GM18909 (cell line): ENCODE results near the gene DNAAF8.
A peak's percentile ranks its signal among the peaks of the same experiment; 100 is the strongest.

Experiments
- ATAC-seq: cut with Tn5 transposase; IDR thresholded peaks from one replicate; pipeline ENCODE4 v1.9.1; 2021; ENCODE audit warnings: mild to moderate bottlenecking; ENCODE audit not compliant: unreplicated experiment, poor library complexity

DNAAF8 gene

DNA sequence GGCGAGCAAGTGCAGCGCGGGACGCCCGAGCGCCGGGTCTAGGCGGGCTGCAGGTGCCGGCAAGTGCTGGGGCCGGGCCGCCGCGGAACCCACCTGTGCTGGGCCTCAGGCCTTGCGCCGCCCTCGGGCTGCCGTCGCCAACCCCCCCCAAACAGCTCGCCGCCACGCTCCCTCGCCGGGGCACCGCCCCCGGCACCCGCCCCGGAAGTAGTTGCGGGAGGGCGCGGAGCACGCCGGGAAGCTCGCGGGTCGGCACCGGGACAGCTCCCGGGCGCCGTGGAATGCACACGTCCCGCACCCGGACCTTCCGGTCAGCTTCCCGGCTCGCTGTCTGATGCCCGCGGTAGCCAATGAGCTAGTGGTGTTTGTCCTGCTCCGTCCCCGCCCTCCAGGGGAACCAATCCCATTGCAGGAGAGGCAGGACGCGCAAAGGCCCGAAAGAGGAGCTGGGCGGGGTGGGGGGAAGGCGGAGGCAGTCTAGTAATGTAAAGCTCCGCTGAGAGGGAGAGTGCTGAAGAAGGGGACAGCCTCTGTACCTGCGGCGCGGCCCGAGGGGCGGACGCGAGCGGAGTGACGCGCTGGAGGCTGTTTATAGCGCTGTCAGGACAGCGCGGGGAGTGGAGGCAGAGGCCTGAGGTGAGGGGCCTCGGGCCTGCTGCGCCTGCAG is at the start of gene DNAAF8, which contains the start of gene ANKS3:
DNAAF8 (plus strand) TSS at position 475 of the 667 bp plus-strand sequence. CDS start 1,978 bp downstream, outside the sequence.
ANKS3 (minus strand) TSS at position 209 of the 667 bp plus-strand sequence. CDS start 4,122 bp downstream, outside the sequence.
- peak; percentile 78 for ATAC-seq

DNA sequence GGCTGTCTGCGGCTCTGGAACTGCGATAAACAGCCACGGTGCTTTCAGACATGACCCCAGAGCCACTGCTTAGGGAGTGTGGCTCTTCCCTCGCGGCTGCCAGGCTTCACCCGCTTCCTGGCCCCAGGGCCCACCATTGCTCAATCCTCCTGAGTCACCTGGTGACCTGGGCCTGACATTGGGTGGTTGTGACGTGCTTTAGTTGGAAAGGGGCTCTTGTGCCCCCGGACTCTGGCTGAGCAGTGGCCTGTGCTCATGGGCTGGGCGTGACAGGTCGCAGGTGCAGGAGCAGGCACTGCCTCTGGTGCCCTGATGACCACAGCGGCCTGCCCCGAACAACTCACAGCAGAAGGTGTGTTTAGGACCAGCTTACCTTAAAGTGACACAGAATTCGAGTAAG is 49.6 kb upstream of the DNAAF8 start:
- ATAC-seq: no peak

DNA sequence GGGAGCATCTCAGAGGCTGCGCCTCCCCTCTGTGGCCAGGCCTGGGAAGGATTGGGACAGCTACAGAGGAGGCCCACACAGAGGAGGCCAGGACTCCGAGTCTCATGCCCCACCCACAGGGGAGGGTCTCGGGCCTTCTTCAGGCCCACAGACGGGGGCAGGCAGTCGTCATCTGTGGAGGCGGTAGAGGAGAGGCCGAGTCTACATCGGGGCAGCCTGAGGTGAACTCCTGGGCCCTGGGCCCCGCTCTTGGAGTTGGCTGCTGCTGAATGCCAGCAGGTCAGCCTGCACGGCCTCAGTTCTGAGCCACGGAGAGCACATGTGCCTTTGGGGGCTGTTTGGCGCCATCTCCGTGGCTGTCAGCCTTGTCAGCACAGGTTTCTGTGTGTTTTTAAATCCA is 49.0 kb upstream of the DNAAF8 start:
- no peak for ATAC-seq

DNA sequence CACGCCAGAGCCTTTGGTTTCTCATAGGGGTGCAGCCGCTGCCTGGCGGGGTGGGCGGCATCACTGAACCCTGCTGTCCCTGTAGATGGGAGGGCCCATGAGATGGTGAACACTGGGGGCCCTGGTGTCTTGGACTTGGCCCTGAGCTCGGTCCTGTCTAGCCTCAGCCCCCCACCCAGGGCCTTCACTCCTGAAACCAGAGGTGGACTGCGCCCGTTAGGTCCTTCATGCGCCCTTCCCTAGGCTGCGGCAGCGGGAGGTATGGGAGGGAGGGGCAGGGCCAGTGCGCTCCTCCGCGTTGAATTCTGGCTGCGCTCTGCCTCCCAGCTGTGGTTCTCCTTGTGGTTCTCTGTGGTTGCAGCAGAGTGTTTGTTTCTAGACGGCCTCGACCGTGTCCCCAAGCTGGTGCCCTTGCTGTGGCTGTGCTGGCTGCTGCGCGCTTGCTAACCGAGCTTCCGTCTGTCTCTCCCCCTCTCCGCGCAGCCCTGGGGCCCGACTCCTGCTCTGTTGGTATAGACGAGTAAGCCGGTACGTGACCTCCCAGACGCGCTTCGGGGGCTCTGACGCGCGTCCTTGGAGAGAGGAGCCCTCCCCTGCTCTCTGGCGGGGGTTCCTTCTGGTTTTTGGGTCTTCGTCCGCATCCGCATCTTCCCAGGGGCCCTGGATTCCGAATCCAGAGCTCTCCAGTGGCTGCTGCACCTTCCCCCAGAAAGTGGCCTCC is 48.4 kb upstream of the DNAAF8 start:
- no peak for ATAC-seq

DNA sequence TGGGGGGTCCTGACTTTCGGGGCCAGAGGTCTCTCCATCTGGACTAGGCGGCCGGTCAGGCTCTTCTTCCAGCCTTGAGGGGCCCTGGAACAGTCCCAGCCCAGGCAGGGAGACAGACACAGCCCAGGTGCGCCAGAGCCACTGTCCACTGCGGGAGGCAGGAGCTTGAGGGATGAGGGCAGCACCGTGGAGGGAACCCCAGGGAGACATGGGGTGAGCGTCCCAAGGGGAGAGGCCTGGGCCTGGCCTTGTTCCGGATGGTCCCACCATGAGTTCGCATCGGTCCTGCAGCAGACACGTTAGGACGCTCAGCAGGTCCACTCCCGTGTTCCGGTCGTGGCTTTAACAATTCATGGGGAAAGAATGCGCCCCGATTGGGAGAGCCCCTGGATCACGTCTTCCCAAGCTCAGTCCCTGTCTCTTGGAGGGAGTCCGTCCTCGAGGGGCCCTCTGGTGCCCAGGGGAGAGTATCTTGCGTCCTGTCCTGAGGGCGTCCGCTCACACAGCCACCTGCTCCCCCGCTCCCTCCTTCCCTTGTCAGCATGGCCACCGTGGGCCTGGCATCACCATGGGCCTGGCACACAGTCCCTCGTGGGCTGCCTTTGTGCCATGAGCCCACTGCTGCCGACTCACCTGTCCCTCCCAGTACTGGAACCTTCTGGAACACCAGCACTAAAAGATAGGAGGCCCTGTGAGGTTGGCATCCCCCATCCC is 47.7 kb upstream of the DNAAF8 start:
- ATAC-seq: no peak

DNA sequence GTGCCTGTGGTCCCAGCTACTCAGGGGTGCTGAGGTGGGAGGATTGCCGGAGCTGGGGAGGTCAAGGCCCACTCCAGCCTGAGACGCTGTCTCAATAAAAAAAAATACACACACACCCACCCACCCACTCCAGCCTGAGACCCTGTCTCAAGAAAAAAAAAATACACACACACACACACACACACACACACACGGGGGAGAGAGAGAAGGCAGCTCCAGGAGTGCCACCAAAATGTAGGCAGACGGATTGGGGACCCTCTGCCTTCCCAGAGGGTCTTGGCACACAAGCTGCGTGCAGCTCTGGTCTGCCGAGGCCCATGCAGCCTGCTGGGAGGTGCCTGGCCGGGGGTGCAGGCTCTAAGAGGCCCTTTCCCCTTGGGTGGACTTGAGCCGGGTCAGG is 46.9 kb upstream of the DNAAF8 start:
- no peak for ATAC-seq

DNA sequence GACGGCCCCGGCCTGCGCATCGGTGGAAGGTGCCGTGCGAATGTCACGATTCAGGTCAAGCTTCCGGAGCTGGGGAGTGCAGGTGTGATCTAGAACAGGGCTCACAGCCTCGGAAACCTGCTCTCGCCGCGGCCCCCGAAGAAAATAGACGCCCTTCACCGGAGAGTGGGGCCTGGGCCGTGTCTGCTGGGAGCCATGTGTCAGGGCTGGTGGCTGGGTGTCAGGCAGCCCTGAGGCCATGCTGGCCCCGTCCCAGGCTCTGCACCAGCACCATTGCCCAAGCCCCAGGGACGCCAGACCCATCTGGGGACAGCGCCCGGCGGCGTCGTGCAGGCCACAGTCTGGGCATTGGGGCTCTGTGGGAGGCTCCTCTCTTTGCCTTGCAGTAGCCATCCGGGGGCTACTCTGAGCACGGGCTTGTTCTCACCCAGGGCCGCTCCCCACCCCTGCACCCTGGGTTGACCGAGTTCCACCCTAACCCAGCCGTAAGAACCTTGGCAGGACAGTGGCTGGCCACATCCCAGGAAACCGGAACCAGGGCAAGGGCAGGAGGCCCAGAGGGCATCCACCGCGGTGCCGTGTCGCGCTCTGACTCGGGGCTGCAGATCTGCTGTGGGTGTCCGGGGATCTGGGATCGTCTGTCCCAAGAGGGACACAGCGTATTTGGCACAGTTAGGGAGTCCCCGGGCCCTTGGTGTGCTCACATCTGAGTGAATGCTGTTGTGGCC is 46.2 kb upstream of the DNAAF8 start:
- ATAC-seq: no peak

DNA sequence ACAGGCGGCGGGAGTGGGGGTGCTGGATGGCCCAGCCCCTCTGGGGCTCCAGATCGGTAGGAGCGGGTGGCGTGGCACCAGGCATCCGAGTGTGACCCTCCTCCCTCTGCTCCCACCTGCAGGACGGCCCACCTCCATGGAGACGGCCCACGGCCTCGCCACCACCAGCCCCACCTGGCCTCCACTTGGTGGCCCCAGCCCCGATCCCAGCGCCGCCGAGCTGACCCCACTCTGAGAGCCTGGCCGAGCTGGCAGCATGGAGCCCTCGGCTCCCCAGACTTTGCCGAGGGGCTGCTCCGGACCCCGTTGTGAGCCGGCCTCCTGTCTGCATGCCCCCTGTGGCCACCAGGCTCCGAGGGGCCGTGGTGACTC is 45.7 kb upstream of the DNAAF8 start:
- no peak for ATAC-seq

DNA sequence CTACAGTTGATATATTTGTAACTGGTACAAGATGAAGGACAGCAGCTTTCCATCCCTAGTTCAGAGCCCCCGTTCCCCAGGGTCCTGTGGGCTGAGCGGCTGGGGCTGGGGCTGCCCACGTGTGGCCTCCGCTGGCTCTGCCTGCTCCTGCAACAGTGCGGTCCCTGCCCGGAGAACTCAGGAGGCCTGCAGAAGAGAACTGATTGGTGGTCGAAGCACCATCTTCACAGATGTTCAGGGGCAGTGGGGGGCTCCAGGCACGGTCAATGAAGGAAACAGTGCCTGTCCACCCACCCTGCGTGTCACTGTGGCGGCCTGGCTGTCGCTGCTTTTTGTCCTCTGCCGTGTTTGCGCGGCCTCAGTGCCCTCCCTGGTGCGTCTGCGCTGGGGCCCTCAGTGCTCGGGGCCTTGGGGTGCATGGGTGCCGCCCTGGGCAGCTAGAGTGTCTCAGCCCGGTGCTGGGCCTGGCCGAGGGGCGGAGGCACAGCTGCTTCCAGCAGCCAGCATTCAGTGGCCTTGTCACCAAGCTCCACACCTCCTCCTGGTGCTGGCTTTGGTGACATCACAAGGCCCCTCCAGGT is 45.2 kb upstream of the DNAAF8 start:
- ATAC-seq: no peak

DNA sequence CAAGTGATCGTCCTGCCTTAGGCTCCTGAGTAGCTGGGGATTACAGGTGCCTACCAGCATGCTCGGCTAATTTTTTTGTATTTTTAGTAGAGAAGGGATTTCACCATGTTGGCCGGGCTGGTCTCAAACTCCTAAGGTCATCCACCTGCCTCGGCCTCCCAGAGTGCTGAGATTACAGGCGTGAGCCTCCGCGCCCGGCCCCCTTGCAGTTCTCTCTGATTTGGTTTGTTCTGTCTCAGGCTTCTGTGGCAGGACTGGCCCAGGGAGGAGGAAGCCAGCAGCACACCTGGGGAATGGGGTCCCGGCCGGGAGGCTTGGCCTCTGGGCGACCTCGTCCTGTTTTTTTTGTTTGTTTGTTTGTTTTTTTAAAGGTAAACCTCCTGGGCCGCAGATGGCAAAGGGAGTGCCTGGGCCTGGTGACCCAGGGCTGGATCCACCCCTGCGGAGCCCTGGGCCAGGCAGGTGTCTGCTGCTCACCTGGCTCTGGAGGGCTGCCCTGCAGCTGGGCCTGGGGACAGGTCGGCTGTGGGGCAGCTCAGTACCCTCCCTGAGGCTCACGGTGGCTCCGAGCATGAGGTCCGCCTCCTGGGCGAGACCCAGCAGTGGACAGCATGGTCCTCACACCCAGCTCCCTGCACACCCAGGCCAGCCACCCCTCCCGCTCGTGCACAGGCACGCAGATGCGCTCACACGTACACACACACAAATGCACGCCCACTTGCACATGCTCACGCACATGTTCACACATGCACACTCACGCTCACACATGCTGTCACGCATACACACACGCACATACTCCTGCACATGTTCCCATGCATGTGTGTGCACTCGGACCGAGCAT is 44.3 kb upstream of the DNAAF8 start:
- no peak for ATAC-seq

DNA sequence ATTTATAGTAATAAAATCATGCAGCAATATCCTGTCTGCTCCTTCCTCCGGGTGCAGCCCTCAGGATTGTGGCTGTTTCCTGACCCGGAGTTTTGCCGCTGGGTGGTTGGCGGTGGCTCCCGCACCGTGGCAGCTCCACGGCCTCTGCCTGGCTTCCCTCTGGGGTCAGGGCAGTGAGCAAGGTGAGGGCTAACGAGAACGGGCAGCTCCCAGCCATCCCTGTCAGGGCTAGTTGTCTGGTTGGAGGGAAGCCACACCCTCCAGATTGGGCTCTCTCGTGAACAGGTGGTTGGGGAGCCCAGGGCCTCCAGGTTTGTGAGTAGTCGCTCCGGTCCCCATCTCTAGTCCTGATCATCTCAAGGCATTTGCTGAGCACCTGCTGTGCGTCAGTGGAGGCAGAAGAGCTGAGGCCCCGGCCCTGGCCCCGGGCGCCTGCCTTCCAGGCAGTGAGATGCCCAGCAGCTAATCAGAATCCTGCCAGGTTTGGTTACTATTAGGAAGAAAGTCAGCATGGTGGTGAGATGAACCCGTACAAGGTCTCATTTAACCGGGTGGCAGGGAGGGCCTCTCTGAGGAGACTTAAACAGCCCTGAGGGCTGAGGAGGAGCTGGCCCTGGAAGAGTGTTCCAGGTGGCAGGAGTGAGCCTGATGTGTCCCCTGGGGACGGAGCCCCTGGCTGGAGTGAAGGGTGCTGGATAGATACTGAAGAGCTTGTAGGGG is 43.2 kb upstream of the DNAAF8 start:
- ATAC-seq: no peak

DNA sequence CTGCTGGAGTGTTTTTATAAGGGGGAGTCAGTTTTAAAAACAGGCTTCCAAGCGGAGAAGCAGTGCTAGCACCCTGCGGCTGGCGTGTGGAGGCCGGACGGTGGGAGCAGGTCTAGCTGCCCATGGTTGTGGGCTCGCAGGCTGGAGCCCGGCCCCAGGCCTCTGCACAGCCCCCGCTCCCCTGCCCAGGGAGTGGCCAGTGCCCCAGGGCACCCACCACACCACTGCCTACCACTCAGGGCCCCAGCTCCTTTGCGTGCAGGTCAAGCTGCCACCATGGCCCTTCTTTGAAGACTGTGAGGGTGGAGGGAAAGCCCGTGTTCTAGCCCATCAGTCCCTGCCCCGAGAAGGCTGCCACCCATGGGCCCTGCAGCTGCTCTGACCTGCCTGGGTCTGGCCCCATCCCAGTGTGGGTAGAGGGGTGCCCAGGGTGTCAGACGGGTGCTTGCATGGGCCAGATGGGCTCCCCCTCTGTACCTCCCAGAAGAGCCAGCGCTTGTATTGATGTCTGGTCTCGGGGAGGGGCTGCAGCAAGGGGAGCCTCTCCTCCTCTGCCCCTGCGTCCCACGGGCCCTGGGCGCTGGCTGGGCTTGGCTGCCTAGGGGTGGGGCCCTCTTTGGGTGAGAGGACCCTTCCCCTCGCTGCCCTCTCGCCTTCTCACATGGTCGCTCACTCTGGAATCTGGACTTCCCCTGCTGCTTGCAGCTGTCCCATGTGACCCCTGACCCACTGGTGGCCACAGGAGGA is 42.5 kb upstream of the DNAAF8 start:
- ATAC-seq: no peak

DNA sequence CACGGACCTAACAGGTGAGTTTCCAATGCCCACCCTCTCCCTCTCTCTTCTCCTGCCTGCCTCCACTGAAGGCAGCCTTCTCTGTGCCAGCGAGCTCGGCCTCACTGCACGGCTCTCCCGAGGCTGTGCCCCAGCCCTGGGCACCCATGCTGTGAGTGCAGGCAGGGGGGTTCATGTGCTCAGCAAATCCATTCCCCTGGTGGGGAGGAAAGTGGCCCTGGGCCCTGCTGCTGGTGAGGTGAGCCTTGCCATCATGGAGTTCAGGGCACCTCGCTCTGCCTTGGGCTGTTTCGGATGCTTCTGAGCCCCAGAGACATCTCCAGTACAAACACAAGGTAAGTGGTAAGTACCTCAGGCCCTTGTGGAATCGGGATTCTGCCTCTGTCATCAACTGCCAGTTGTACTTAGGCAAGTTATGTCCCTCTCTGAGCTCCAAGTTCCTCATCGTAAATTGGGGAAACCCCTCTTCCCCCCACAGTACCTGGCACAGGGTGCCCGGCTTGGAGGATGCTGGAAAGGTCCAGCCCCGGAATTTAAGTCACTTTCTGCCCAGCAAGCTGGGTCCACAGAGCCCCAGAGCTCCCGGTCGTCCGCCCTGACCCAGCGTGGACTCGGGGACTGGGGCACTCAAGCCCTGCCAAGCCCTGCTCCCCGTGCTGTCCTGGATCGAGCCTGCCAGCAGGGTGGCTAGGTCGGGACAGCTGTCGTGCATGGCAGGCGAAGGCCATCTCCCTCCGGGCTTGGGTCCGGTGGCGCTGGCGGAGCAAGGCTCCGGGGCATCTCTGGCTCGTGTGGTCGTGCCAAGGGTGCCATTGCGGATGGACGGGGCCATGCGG is 41.7 kb upstream of the DNAAF8 start:
- ATAC-seq: peak; percentile 15

DNA sequence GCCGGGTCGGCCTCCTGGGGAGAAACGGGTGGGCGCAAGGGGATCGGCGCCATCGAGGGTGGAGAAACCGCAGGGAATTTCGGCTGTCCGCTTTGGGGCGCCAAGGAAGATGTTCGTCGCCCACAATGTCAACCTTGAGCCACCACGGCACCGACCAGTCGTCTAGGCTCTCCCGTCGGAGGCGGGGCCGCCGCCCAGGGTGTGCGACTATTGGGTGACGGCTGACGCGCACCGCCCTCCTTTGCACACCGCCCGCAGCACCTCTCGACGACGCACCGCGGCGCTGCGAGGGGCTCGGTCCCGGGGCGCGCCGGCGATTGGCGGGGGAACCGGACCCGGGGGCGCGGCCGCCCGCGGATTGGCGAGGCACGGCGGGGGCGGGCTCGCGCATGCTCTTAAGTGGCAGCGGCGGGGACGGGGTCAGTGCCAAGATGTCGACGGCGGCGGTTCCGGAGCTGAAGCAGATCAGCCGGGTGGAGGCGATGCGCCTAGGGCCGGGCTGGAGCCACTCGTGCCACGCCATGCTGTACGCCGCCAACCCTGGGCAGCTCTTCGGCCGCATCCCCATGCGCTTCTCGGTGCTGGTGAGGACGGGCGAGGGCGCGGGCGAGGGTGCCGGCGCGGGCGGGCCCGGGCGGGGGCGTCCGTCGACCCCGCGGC is 40.9 kb upstream of the DNAAF8 start, which contains the start of gene NUDT16L1:
NUDT16L1 (plus strand) TSS at position 267 of the 660 bp plus-strand sequence; CDS start at position 432, 165 bp downstream.
- peak; percentile 91 for ATAC-seq

DNA sequence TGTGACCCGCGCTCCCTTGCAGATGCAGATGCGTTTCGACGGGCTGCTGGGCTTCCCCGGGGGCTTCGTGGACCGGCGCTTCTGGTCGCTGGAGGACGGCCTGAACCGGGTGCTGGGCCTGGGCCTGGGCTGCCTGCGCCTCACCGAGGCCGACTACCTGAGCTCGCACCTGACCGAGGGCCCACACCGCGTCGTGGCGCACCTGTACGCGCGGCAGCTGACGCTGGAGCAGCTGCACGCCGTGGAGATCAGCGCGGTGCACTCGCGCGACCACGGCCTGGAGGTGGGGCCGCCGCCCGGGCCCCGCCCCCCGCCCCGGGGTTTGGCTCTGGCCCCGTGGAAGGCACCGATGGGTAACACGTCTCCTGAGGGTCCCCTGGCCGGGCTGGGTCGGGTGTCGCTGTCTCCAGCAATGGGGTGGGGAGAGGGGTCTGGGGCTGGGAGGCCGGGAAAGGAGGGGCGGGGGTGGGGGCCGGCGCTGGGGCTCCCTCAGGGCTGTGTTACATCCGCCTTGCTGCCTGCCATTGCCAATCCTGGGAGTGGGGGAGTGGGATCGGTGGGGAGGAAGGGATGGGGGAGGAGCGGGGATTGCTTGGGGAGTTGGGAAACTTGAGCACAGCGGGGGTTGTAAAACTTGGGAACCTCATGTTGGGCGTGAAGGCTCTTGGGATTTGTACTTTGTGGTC is 40.2 kb upstream of the DNAAF8 start:
- peak; percentile 11 for ATAC-seq
